Measurements from ENCODE around the gene CYLD. TPM values are rescaled to one million over a fixed set of nuclear protein-coding genes. Genes with fewer than 3 reads are reported as not detected.
A peak's percentile ranks its signal among the peaks of the same experiment; 100 is the strongest.

CYLD gene
- total RNA-seq, 2 experiments from 2014 or later: 133 to 135 TPM

DNA sequence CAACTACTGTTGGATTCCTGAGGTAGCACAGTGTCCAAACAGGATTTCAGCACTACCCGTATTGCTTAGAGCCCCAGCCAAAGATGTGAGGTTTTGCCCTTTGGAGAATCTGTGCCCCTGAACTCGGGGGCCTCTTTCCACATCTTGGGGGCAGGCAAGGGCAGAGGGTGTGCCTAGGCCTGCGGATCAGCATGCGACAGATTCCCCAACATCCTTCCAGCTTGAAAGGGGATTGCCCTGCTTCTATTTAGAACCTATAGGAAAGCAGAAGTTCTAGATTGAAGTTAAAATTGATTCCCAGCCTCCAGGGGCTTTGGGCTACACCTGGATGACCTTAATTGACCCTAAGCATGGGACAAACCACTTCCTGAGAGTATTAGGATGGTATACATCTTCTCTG lies 28.9 kb upstream of the CYLD start:
- H3K4me1 Mint-ChIP-seq (ENCODE audit: low read depth): peaks cover 48% of the 10 kb centered on the region
- H3K9me3 Mint-ChIP-seq: no peaks in the 10 kb centered on the region
- POLR2A ChIA-PET: no interaction called here
- no peaks in the 10 kb centered on the region for H3K27me3 Mint-ChIP-seq
- CTCF ChIA-PET: no interaction called here
- H3K4me3 Mint-ChIP-seq: no peak overlapping the region
- no peak for DNase-seq
- H3K27ac Mint-ChIP-seq: no peak overlapping the region
- intact Hi-C loops (cut with micrococcal nuclease): no loop called here
- peaks cover 35% of the 10 kb centered on the region for H3K36me3 Mint-ChIP-seq

DNA sequence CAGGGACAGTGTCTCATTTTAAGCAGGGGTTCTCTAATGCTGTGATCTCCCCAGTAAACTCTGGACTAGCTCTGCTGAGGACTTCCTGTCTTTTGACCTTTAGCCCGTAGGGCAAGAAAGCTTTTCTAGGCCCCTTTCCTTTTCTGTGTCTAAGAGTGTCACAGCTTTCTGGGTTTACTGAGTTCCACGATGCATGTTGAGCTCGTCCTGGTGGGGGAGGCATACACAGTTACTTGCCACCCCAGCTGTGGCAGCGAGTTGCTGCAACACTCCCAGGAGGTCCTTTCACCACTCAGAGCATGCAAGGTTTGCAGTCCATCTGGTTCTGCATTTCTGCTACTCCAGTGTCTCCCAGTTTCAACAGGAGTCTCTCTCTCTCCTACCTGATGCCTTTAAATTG lies 24.8 kb upstream of the CYLD start:
- no peaks in the 10 kb centered on the region for H3K9me3 Mint-ChIP-seq
- POLR2A ChIA-PET: no interaction called here
- no peaks in the 10 kb centered on the region for H3K27me3 Mint-ChIP-seq
- no peak overlapping the region for H3K4me3 Mint-ChIP-seq
- no peak for DNase-seq
- CTCF ChIA-PET: interaction anchor here (4.0 kb wide), 1 partner anchor 51 kb away, joined by 17 read pairs; no protein-coding TSS in a partner anchor
- peaks cover 43% of the 10 kb centered on the region for H3K4me1 Mint-ChIP-seq (ENCODE audit: low read depth)
- H3K36me3 Mint-ChIP-seq: peaks cover 22% of the 10 kb centered on the region
- H3K27ac Mint-ChIP-seq: no peak overlapping the region
- intact Hi-C loops (cut with micrococcal nuclease): no loop called here

DNA sequence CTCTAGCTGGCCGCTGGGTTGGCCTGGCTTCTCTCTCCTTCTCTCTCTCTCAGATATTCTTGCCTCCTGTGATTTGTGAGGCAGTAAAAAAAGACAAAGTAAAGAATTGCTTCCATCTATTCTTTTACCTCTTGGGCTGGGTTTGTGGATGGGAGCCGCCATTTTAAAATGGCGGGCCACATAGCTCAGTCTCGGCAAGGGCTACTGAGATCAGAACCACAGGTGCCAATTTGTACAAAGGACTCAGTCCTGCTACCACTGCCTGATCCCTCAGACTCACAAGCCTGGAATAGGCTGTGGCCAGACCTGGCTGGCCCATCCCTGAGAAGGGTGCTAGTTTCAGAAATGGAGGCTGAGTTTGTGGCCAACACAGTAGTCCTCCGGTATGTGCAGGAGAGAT lies 24.4 kb upstream of the CYLD start:
- Mint-ChIP-seq H3K36me3 (peaks cover 21% of the 10 kb centered on the region), H3K4me1 (ENCODE audit: low read depth) (peaks cover 43% of the 10 kb centered on the region), H3K9me3 (no peaks in the 10 kb centered on the region), H3K27ac (no peak overlapping the region), H3K4me3 (no peak overlapping the region), H3K27me3 (no peaks in the 10 kb centered on the region)
- no peak for DNase-seq
- intact Hi-C loops (cut with micrococcal nuclease): no loop called here
- POLR2A ChIA-PET: no interaction called here
- CTCF ChIA-PET: interaction anchor here (0.6 to 4.0 kb wide), 2 partner anchors 48 to 52 kb away, joined by 3 to 17 read pairs; no protein-coding TSS in a partner anchor

DNA sequence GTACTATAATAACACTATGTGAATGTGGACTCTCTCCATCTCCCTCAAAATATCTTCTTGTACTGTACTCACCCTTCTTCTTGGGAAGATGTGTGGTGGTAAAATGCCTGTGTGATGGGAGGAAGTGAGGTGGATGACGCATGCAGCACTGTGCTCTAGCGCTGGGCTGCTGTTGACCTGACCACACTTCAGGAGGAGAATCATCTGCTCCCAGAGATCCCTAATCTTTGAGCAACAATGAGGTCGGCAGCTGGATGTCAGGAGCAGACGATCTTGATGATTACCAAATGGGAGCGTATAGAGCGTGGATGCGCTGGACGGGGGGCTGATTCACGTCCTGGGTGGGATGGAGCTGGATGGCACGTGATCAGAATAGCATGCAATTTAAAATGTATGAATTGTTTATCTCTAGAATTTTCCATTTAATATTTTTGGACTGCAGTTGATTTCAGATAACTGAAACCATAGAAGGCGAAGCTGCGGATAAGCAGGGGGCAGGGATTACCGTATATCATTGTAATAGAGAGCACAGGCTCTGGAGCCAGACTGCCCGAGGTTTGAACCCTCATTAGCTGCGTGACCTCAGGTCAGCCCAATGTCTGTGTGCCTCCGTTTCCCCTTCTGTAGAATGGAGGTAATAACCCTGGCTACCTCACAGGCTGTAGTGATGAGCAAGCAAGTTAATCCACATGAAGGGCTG lies 23.7 kb upstream of the CYLD start:
- intact Hi-C loops (cut with micrococcal nuclease): no loop called here
- POLR2A ChIA-PET: interaction anchor here (1.1 kb wide), 1 partner anchor 19 kb away, joined by 3 read pairs; no protein-coding TSS in a partner anchor

DNA sequence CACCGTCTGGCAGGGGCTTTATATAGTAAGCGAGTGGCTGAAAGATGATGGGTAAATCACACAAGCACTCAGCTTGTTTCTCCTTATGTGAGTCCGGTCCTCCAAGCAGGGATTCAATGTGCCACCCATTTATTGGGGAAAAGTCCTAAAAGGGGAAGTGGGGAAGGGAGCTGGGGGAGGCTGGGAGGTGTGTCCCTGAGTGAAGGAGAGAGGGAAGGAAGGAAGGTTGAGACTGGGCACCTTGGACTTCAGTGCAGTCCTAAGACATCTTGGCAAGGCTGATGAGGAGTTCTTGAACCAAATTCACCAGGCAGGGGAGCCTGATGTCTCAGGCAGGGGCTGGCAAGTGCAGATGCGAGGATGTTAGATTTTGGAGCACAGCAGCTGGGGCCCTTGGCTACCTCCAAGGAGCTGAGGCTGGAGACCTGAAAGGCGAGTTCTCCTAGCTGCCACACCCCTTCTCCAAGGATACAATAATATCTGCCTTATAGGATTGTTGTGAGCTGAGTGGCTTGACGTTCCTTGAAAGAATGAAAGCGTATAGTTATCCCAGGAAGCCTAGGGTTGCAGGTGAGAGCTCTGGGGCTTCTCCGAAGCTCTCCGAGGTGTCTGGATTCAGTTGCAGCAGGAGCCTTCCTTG lies 23.0 kb upstream of the CYLD start:
- no peak overlapping the region for H3K4me3 Mint-ChIP-seq
- peaks cover 35% of the 10 kb centered on the region for H3K36me3 Mint-ChIP-seq
- H3K4me1 Mint-ChIP-seq (ENCODE audit: low read depth): peaks cover 44% of the 10 kb centered on the region
- CTCF ChIA-PET: interaction anchor here (4.0 kb wide), 1 partner anchor 53 kb away, joined by 17 read pairs; no protein-coding TSS in a partner anchor
- H3K27ac Mint-ChIP-seq: peak overlapping the region; percentile 12
- POLR2A ChIA-PET: interaction anchor here (1.1 kb wide), 1 partner anchor 18 kb away, joined by 3 read pairs; no protein-coding TSS in a partner anchor
- H3K9me3 Mint-ChIP-seq: peaks cover 8% of the 10 kb centered on the region
- no peak for DNase-seq
- no peaks in the 10 kb centered on the region for H3K27me3 Mint-ChIP-seq
- intact Hi-C loops (cut with micrococcal nuclease): no loop called here

More for the DNA sequence above, 23.7 kb upstream of the CYLD start:
- no peak for DNase-seq
- H3K36me3 Mint-ChIP-seq: peaks cover 28% of the 10 kb centered on the region
- H3K4me1 Mint-ChIP-seq (ENCODE audit: low read depth): peaks cover 46% of the 10 kb centered on the region
- CTCF ChIA-PET: interaction anchor here (0.6 to 4.0 kb wide), 2 partner anchors 49 to 52 kb away, joined by 3 to 17 read pairs; no protein-coding TSS in a partner anchor
- H3K27me3 Mint-ChIP-seq: no peaks in the 10 kb centered on the region
- no peak overlapping the region for H3K4me3 Mint-ChIP-seq
- peaks cover 2% of the 10 kb centered on the region for H3K9me3 Mint-ChIP-seq
- H3K27ac Mint-ChIP-seq: no peak overlapping the region

DNA sequence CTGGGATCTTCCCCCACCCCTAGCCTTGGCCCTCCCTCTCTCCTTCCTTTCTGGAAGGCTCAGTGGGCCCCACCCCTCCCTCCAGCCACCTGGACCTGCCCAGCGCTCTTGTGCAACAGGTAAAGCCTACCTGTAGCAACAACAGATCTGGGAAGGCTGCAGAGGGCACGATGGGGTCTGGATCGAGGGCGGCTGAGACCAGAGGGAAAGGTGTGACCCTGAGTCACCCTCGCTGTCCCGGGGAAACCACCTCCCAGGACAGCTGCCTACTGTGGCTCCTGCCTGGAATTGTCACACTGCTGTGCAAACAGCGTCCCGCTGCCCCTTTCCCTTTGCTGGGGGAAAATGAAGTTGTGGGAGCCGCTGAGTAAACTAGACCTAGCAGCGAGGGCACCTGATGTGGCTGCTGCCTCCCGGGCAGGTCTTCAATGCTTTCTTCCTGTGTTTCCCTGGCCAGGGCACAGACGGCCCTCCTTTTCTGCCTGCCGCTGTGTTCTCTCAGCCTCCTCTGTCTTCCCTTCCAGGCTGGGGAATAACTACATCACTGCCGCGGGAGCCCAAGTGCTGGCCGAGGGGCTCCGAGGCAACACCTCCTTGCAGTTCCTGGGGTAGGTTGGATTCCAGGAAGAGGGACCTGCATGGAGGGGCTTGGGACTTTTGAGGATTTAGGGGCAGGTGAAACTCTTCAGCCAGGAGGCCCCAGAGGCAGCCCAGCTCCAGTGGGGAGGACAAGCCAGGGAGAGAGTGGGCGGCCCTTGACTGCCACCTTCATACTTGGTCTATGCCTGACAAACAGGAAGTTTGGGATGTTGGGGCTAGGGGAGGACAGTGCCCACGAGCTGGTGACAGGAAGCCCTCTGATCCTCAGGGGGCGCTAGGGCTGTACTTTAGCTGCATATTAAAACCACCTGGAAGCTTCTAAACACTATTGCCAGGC lies 22.2 kb upstream of the CYLD start:
- peaks cover 42% of the 10 kb centered on the region for H3K4me1 Mint-ChIP-seq (ENCODE audit: low read depth)

DNA sequence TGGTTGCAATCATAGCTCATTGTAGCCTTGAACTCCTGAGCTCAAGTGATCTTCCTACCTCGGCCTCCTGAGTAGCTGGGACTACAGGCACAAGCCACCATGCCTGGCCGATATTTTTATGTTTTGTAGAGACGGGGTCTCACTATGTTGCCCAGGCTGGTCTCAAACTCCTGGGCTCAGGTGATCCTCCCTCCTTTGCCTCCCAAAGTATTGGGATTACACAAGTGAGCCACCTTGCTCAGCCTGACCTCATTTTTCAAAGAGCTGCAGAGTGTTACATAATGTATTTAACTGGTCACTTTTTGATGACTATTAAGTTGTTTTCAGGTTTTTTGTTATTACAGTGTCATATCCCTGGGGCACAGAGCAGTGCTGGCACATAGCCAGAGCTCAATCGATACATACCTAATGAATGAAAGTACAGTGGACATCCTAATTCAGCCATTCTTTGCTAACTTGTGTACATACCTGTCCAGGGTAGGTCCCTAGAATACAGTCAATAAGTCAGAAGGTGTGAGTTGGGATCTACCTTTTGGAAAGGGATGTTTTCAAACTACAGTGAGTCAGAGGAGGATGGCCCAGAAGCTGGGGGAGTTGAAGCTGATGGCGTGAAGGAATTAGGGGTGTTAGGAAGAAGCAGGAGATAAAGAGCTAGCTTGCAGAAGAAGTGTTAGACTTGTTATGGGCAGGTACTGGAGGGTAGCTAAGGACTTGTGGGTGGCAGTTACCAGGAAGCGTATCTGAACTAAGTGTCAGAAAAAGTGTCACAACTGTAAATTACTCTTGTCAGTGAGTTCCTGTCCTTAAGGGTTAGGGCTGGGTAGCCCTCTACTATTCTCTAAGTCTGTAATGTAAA lies 20.1 kb upstream of the CYLD start:
- H3K36me3 Mint-ChIP-seq: peaks cover 55% of the 10 kb centered on the region
- peaks cover 15% of the 10 kb centered on the region for H3K9me3 Mint-ChIP-seq
- ChIA-PET POLR2A (no interaction called here), CTCF (interaction anchor here (0.6 to 2.8 kb wide), 4 partner anchors 43 to 352 kb away, joined by 3 to 12 read pairs (median 4); no protein-coding TSS in a partner anchor)
- no peak overlapping the region for H3K4me3 Mint-ChIP-seq
- H3K27me3 Mint-ChIP-seq: no peaks in the 10 kb centered on the region
- DNase-seq: no peak
- H3K4me1 Mint-ChIP-seq (ENCODE audit: low read depth): peaks cover 35% of the 10 kb centered on the region
- H3K27ac Mint-ChIP-seq: no peak overlapping the region
- intact Hi-C loops (cut with micrococcal nuclease): no loop called here

More for the DNA sequence above, 22.2 kb upstream of the CYLD start:
- peaks cover 15% of the 10 kb centered on the region for H3K9me3 Mint-ChIP-seq
- DNase-seq: peak; percentile 31
- intact Hi-C loops (cut with micrococcal nuclease): no loop called here
- POLR2A ChIA-PET: no interaction called here
- no peaks in the 10 kb centered on the region for H3K27me3 Mint-ChIP-seq
- H3K27ac Mint-ChIP-seq: peak overlapping the region; percentile 51
- peaks cover 43% of the 10 kb centered on the region for H3K36me3 Mint-ChIP-seq
- H3K4me3 Mint-ChIP-seq: no peak overlapping the region
- CTCF ChIA-PET: interaction anchor here (0.6 to 4.0 kb wide), 6 partner anchors 10 to 86 kb away, joined by 3 to 17 read pairs (median 4); partner anchors contain the start of gene CYLD

DNA sequence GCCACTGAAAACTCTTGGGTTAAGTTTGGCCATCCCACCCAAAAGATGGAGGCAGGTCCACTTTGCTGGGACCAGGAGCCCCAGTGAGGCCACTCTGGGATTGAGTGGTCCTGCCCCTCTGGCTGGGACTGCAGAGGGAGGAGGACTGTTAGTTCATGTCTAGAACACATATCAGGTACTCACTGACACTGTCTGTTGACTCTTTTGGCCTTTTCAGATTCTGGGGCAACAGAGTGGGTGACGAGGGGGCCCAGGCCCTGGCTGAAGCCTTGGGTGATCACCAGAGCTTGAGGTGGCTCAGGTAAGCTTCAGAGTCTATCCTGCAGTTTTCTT lies 19.5 kb upstream of the CYLD start:
- ChIA-PET CTCF (interaction anchor here (0.9 to 2.8 kb wide), 3 partner anchors 44 to 84 kb away, joined by 3 to 12 read pairs (median 4); no protein-coding TSS in a partner anchor), POLR2A (no interaction called here)
- Mint-ChIP-seq H3K9me3 (peaks cover 15% of the 10 kb centered on the region), H3K27me3 (no peaks in the 10 kb centered on the region), H3K4me1 (ENCODE audit: low read depth) (peaks cover 32% of the 10 kb centered on the region), H3K27ac (no peak overlapping the region), H3K4me3 (no peak overlapping the region), H3K36me3 (peaks cover 55% of the 10 kb centered on the region)
- intact Hi-C loops (cut with micrococcal nuclease): no loop called here
- DNase-seq: no peak

DNA sequence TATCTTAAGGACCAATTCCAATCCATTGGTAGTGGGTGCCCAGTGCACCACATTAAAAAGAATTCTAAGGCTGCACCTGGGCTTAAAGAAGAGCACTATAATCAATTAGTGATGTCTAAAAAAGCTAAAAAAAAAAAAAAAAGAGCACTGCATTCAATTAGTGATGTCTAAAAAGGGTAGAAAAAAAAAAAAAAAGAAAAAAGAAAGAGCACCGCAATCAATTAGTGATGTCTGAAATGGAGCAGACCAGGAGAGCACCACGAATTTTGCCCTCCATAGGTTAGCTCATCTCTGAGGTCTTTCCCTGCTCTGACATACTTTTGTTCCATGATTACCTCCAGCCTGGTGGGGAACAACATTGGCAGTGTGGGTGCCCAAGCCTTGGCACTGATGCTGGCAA lies 18.9 kb upstream of the CYLD start:
- ChIA-PET CTCF (interaction anchor here (0.9 kb wide), 1 partner anchor 58 kb away, joined by 4 read pairs; no protein-coding TSS in a partner anchor), POLR2A (no interaction called here)
- intact Hi-C loops (cut with micrococcal nuclease): no loop called here
- peaks cover 56% of the 10 kb centered on the region for H3K36me3 Mint-ChIP-seq
- peaks cover 15% of the 10 kb centered on the region for H3K9me3 Mint-ChIP-seq
- no peaks in the 10 kb centered on the region for H3K27me3 Mint-ChIP-seq
- H3K27ac Mint-ChIP-seq: peak overlapping the region; percentile 16
- H3K4me1 Mint-ChIP-seq (ENCODE audit: low read depth): peaks cover 31% of the 10 kb centered on the region
- DNase-seq: no peak
- H3K4me3 Mint-ChIP-seq: no peak overlapping the region

DNA sequence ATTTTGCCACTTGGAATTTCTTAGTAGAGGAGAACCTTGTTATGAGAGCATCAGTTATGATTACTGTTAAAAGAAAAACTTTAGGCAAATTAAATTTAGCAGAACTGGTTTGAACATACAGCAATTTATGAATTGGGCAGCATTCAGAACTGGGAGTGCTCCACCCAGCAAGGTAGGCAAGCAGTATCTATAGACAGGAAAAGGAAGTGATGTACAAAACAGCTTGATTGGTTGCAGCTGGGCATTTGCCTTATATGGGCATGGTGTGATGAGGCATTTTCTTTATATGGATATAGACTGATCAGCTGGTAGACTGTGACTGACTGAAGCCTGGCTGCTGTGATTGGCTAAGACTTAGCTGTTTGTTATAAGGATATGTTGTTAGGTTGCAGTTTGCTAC lies 17.6 kb upstream of the CYLD start:
- Mint-ChIP-seq H3K27ac (peak overlapping the region; percentile 10), H3K4me3 (no peak overlapping the region), H3K4me1 (ENCODE audit: low read depth) (peaks cover 28% of the 10 kb centered on the region), H3K36me3 (peaks cover 60% of the 10 kb centered on the region), H3K9me3 (peaks cover 15% of the 10 kb centered on the region), H3K27me3 (no peaks in the 10 kb centered on the region)
- intact Hi-C loops (cut with micrococcal nuclease): no loop called here
- ChIA-PET POLR2A (no interaction called here), CTCF (interaction anchor here (0.8 to 2.1 kb wide), 2 partner anchors 59 to 82 kb away, joined by 4 to 5 read pairs; no protein-coding TSS in a partner anchor)
- no peak for DNase-seq

All from activated CD4-positive, alpha-beta memory T cell treated with anti-CD3 and anti-CD28 coated beads for 36 hours (primary cell).